Caco-2 (cell line): ENCODE measurements around the gene TOP3B. TPM values are rescaled to one million over a fixed set of nuclear protein-coding genes. Genes with fewer than 3 reads are reported as not detected.

Experiments
- BruUV-seq: library from RNA; stranded (reverse); fragments of 400-500 nt; replicated peaks from 2 replicates; lab custom pipeline; 2021; lab: Mats Ljungman, UMichigan
- CTCF ChIA-PET: fragments of 300-600 bp; sonication (Branson Sonifier 250); formaldehyde crosslinking; loops from one replicate; lab custom pipeline; 2022; ENCODE audit warnings: antibody characterized with exemption; lab: Charles Lee
- POLR2A ChIA-PET: fragments of 300-600 bp; sonication (Branson Sonifier 250); formaldehyde crosslinking; loops from one replicate; lab custom pipeline; 2022; ENCODE audit warnings: antibody characterized with exemption; lab: Charles Lee
- DNase-seq, 2 experiments: peaks; one replicate each; pipeline versions ENCODE4 v3.0.0 to v3.0.0-alpha.2; 2020 to 2022
- H3K27me3 ChIP-seq: replicated peaks from 2 replicates; pipeline ENCODE4 v1.6.0; 2011; ENCODE audit warnings: low read length; ENCODE audit not compliant: control insufficient read depth, insufficient read depth
- H3K36me3 ChIP-seq: 2 replicates; pipeline ENCODE4 v1.5.1; 2011; ENCODE audit warnings: low read length; ENCODE audit not compliant: control insufficient read depth, insufficient read depth
- H3K4me1 ChIP-seq: fragments of 250-450 bp; sonication (Bioruptor Pico); 2 replicates; pipeline ENCODE4 v1.5.1; 2020; ENCODE audit warnings: mild to moderate bottlenecking
- H3K4me3 ChIP-seq: 2 replicates; pipeline ENCODE4 v1.5.1; 2011; ENCODE audit warnings: low read depth, mild to moderate bottlenecking, control low read depth, low read length
- H3K9me3 ChIP-seq: fragments of 250-450 bp; sonication (Bioruptor Pico); 2 replicates; pipeline ENCODE4 v1.5.1; 2020; ENCODE audit warnings: mild to moderate bottlenecking, moderate library complexity
- H3K27ac Mint-ChIP-seq: one replicate; pipeline ENCODE4 v1.8.0; 2022; ENCODE audit warnings: mixed read lengths; ENCODE audit not compliant: unreplicated experiment
- H3K27me3 Mint-ChIP-seq: one replicate; pipeline ENCODE4 v1.8.0; 2022; ENCODE audit warnings: mixed read lengths; ENCODE audit not compliant: insufficient read depth, unreplicated experiment
- H3K36me3 Mint-ChIP-seq: one replicate; pipeline ENCODE4 v1.8.0; 2022; ENCODE audit warnings: mild to moderate bottlenecking, mixed read lengths; ENCODE audit not compliant: insufficient read depth, unreplicated experiment
- H3K4me1 Mint-ChIP-seq: one replicate; pipeline ENCODE4 v1.8.0; 2022; ENCODE audit warnings: low read depth, mixed read lengths; ENCODE audit not compliant: unreplicated experiment
- H3K4me3 Mint-ChIP-seq: one replicate; pipeline ENCODE4 v1.8.0; 2022; ENCODE audit warnings: mild to moderate bottlenecking, moderate library complexity, mixed read lengths; ENCODE audit not compliant: unreplicated experiment
- H3K9me3 Mint-ChIP-seq: one replicate; pipeline ENCODE4 v1.8.0; 2022; ENCODE audit warnings: mixed read lengths; ENCODE audit not compliant: unreplicated experiment
- intact Hi-C: fragments of 100-400 bp; cut with micrococcal nuclease; formaldehyde crosslinking; loops from one replicate; pipeline ENCODE4 v1.10.0; 2022; ENCODE audit not compliant: unreplicated experiment
- total RNA-seq: library from RNA; stranded (reverse); gene quantifications from 2 replicates; pipeline ENCODE4 v1.2.3, GENCODE V29; 2022
- TF ChIP-seq, protein P1 (sequence below), 2 experiments: fragments of 200-600 bp in 1 of 2; IDR thresholded peaks; 1 replicate in 1 of 2; 2 replicates in 1 of 2; pipeline versions ENCODE4 v1.5.1 to v1.8.0; 2011 to 2022; ENCODE audit warnings: antibody characterized with exemption in 1 of 2, control low read depth in 1 of 2, inconsistent platforms in 1 of 2, low read depth in 1 of 2, low read length in 1 of 2, mild to moderate bottlenecking in 1 of 2, moderate library complexity in 1 of 2; ENCODE audit not compliant: insufficient read depth in 1 of 2, severe bottlenecking in 1 of 2, unreplicated experiment in 1 of 2

TOP3B gene
- total RNA-seq, 1 experiment from 2014 or later, result 63.7 TPM

GRCh38 chr22:21917959-21918261, 64.7 kb downstream of the TOP3B start:
- Mint-ChIP-seq H3K4me3 (no peak overlapping the region), H3K27ac (no peak overlapping the region), H3K9me3 (no peaks in the 10 kb centered on the region), H3K36me3 (no peaks in the 10 kb centered on the region), H3K27me3 (no peaks in the 10 kb centered on the region), H3K4me1 (no peaks in the 10 kb centered on the region)
- Histone ChIP-seq H3K4me1 (no peaks in the 10 kb centered on the region), H3K9me3 (no peaks in the 10 kb centered on the region), H3K4me3 (no peak overlapping the region), H3K36me3 (no peaks in the 10 kb centered on the region), H3K27me3 (no peaks in the 10 kb centered on the region)
- intact Hi-C loops, result no loop called here
- TF ChIP-seq, protein P1, sequence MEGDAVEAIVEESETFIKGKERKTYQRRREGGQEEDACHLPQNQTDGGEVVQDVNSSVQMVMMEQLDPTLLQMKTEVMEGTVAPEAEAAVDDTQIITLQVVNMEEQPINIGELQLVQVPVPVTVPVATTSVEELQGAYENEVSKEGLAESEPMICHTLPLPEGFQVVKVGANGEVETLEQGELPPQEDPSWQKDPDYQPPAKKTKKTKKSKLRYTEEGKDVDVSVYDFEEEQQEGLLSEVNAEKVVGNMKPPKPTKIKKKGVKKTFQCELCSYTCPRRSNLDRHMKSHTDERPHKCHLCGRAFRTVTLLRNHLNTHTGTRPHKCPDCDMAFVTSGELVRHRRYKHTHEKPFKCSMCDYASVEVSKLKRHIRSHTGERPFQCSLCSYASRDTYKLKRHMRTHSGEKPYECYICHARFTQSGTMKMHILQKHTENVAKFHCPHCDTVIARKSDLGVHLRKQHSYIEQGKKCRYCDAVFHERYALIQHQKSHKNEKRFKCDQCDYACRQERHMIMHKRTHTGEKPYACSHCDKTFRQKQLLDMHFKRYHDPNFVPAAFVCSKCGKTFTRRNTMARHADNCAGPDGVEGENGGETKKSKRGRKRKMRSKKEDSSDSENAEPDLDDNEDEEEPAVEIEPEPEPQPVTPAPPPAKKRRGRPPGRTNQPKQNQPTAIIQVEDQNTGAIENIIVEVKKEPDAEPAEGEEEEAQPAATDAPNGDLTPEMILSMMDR (IDR thresholded peaks at IDR 0.05; ENCODE audit: insufficient read depth in 1 of 2, low read depth in 1 of 2, low read length in 1 of 2, severe bottlenecking in 1 of 2, unreplicated experiment in 1 of 2), result no peak
- POLR2A ChIA-PET, result no interaction called here
- no TSS peak for BruUV-seq
- no peak for DNase-seq
- CTCF ChIA-PET, result no interaction called here

- intact Hi-C loops, result no loop called here
Observed at GRCh38 chr22:21917181-21917958, 65.2 kb downstream of the TOP3B start.

DNA sequence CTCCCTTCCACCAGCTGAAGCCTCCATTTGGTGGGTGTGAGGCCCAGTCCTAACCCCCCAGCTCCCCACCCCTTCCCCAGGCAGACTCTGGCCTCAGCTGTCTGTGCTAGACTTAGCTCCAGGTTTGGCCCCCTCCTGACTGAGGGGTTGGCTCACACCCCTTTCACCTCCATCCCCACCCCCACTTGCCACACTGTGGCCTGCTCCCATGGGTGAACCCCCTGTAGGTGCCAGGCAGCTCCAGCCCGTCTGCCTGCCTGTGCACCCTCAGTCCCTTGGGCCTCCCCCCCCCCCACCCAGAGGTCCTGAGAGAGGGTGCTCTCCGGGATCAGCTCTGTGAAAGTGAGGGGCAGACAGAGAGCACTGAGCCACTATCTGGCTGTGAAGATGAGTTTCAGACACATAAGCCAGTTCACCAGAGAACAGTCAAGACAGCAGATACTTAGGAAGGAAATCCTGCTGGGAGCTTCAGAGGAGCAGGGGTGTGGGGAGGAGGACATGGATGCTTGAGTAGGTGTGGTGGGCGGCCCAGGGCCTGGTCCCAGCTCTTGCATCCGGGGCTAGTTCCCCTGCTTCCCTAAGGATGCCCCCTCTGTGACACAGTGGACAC, 66.2 kb downstream of the TOP3B start:
- Mint-ChIP-seq H3K27me3 (no peaks in the 10 kb centered on the region), H3K27ac (no peak overlapping the region), H3K9me3 (no peaks in the 10 kb centered on the region), H3K4me1 (no peaks in the 10 kb centered on the region), H3K4me3 (no peak overlapping the region), H3K36me3 (no peaks in the 10 kb centered on the region)
- no peaks in the 10 kb centered on the region for H3K36me3 ChIP-seq
- H3K9me3 ChIP-seq, result no peaks in the 10 kb centered on the region
- no peak overlapping the region for H3K4me3 ChIP-seq
- H3K4me1 ChIP-seq, result no peaks in the 10 kb centered on the region
- BruUV-seq, result no TSS peak
- no peak for DNase-seq
- CTCF ChIA-PET, result no interaction called here
- POLR2A ChIA-PET, result no interaction called here
- intact Hi-C loops, result no loop called here
- H3K27me3 ChIP-seq, result no peaks in the 10 kb centered on the region
- TF ChIP-seq, protein P1 (IDR thresholded peaks at IDR 0.05; ENCODE audit: insufficient read depth in 1 of 2, low read depth in 1 of 2, low read length in 1 of 2, severe bottlenecking in 1 of 2, unreplicated experiment in 1 of 2), result no peak

More at GRCh38 chr22:21917181-21917958, 65.2 kb downstream of the TOP3B start:
- Mint-ChIP-seq H3K4me1 (no peaks in the 10 kb centered on the region), H3K4me3 (no peak overlapping the region), H3K36me3 (no peaks in the 10 kb centered on the region), H3K27ac (no peak overlapping the region), H3K27me3 (no peaks in the 10 kb centered on the region), H3K9me3 (no peaks in the 10 kb centered on the region)
- DNase-seq, result no peak
- CTCF ChIA-PET, result no interaction called here
- BruUV-seq, result no TSS peak
- TF ChIP-seq, protein P1 (IDR thresholded peaks at IDR 0.05; ENCODE audit: insufficient read depth in 1 of 2, low read depth in 1 of 2, low read length in 1 of 2, severe bottlenecking in 1 of 2, unreplicated experiment in 1 of 2), result no peak
- POLR2A ChIA-PET, result no interaction called here
- H3K9me3 ChIP-seq, result no peaks in the 10 kb centered on the region
- H3K27me3 ChIP-seq, result no peaks in the 10 kb centered on the region
- no peaks in the 10 kb centered on the region for H3K4me1 ChIP-seq
- no peak overlapping the region for H3K4me3 ChIP-seq
- H3K36me3 ChIP-seq, result no peaks in the 10 kb centered on the region
